ENCODE results near the gene MATCAP1. TPM values are rescaled to one million over a fixed set of nuclear protein-coding genes. Genes with fewer than 3 reads are reported as not detected.
A peak's percentile ranks its signal among the peaks of the same experiment; 100 is the strongest.

Gene MATCAP1
- total RNA-seq, 3 donors from 2014 or later, result 24.8 to 35.1 (median 29.2) TPM

DNA sequence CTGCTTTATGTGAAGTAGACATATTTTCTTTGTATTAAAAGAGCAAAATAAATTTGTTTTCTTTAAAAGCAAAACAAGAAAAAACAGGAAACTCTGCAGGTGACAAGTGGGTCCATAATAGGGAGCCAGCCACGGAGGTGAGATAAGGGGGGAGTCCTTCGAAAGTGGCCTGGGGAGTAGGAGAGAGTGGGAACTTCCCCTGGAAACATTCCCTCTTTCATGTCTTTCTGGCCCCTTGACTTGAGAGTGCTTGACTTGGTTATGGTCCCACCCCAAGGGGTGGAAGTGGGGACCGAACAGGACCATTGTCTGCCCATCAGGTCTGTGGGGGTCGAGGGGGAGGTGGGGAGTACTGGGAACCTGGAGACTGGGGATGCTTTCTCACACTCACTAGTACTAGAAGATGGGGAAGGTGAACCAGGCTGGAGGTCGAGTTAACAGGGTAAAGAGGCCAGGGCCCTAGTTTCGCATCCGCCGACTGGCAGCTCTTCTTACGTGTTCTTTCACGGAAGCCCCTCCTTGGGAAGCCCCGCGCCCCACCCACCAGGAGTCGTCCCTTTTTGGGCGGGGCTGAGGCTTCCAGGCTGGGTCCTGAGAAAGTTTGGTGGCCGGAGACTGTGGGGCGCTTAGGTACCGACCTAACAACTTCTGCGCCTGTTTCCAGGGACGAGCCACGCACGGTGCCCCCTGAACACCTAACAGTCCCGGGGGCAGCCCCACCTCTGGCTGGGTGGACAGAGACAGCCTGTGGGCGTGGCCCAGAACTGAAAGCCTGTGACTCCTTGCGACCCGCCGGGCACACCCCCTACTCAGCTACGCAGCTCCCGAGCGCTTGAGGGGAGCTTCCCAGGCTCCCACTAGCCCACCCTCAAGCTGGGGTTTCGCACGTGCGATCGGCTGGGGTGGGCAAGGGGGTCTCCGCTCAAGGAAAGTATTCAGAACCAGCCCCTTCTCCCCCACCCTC is 24.8 kb downstream of the MATCAP1 start:
- Histone ChIP-seq H3K4me1 (ENCODE audit: low read depth) (peaks cover 46% of the 10 kb centered on the region), H3K36me3 (ENCODE audit: low read depth) (no peaks in the 10 kb centered on the region), H3K9me3 (no peaks in the 10 kb centered on the region), H3K4me3 (peak overlapping the region; percentile 85)
- ATAC-seq (peak; percentile 41), DNase-seq (peak; percentile 78 to 91 (median 79))
- intact Hi-C loops (cut with DNase I, micrococcal nuclease), result loop anchor here in 1 of 2 donors (10.0 kb wide), 1 partner anchor 204 kb away; no protein-coding TSS in a partner anchor
- no peak for TF ChIP-seq CTCF (IDR thresholded peaks at IDR 0.05)

GRCh38 chr16:67157892-67158635 is 25.7 kb downstream of the MATCAP1 start:
- DNase-seq, result no peak
- H3K4me1 ChIP-seq (ENCODE audit: low read depth), result peaks cover 38% of the 10 kb centered on the region
- H3K9me3 ChIP-seq, result no peaks in the 10 kb centered on the region
- peak; percentile 16 for ATAC-seq
- intact Hi-C loops (cut with DNase I, micrococcal nuclease), result loop anchor here in 1 of 2 donors (10.0 kb wide), 1 partner anchor 203 kb away; no protein-coding TSS in a partner anchor
- TF ChIP-seq CTCF (IDR thresholded peaks at IDR 0.05), result no peak
- no peaks in the 10 kb centered on the region for H3K36me3 ChIP-seq (ENCODE audit: low read depth)
- H3K4me3 ChIP-seq, result no peak overlapping the region

GRCh38 chr16:67157106-67157748 is 26.5 kb downstream of the MATCAP1 start:
- no peak for TF ChIP-seq CTCF (IDR thresholded peaks at IDR 0.05)
- no peak for ATAC-seq
- peaks cover 30% of the 10 kb centered on the region for H3K4me1 ChIP-seq (ENCODE audit: low read depth)
- H3K36me3 ChIP-seq (ENCODE audit: low read depth), result no peaks in the 10 kb centered on the region
- no peaks in the 10 kb centered on the region for H3K9me3 ChIP-seq
- DNase-seq, result peak in 1 of 3 donors; percentile 16
- intact Hi-C loops (cut with DNase I, micrococcal nuclease), result loop anchor here in 1 of 2 donors (10.0 kb wide), 1 partner anchor 202 kb away; no protein-coding TSS in a partner anchor
- H3K4me3 ChIP-seq, result no peak overlapping the region

DNA sequence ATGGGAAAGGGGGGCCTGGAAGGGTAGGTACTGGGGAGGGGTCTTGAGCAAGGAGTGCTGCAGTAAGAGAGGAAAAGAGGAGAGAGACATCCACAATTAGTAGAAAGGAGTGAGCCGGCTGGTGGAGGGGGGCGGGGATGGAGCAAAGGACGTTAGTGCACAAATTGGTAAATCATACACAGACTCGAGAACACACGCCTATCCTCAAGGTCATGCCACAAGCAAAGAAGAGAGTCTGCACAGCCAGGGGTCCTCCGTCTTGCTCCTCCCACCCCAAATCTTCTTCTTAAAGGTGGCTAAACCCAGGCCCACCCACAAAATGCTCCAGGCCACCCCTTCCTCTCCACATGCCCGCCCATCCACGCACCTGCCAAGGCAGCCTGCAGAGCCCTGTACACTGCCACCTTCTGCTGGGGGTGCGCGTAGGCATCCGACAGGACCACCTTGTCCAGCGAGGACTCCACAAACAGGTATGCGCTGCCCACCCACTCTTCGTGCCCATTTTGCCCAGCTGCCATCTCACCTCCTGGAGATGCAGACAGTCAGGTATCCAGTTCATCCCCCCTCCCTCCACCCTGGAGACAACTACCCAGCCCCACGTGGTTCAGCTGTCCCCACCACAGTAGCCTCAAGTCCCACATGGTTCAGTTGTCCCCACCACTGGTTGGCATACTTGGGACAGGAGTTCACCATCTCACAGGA is 27.5 kb downstream of the MATCAP1 start:
- Histone ChIP-seq H3K4me1 (ENCODE audit: low read depth) (peaks cover 25% of the 10 kb centered on the region), H3K9me3 (no peaks in the 10 kb centered on the region), H3K36me3 (ENCODE audit: low read depth) (no peaks in the 10 kb centered on the region), H3K4me3 (no peak overlapping the region)
- ATAC-seq (no peak), DNase-seq (peak in 2 of 3 donors; percentile 62 to 64)
- intact Hi-C loops (cut with DNase I, micrococcal nuclease), result loop anchor here in 1 of 2 donors (10.0 kb wide), 1 partner anchor 201 kb away; no protein-coding TSS in a partner anchor
- no peak for TF ChIP-seq CTCF (IDR thresholded peaks at IDR 0.05)
